Mesodermal cell (in vitro differentiated cells): Measurements from ENCODE around the gene C5orf52.
"Not testable (repeated sequence)": the region's sequence is repeated elsewhere in the genome, so short reads cannot be mapped to it uniquely, and the experiment has no call there.

Experiments
- H3K27ac ChIP-seq: 2 replicates; pipeline ENCODE4 v1.7.0; 2013; ENCODE audit warnings: mild to moderate bottlenecking, low read depth, low read length, moderate library complexity; ENCODE audit not compliant: severe bottlenecking
- H3K36me3 ChIP-seq: 2 replicates; pipeline ENCODE4 v1.7.1; 2013; ENCODE audit warnings: mild to moderate bottlenecking, low read length, moderate library complexity; ENCODE audit not compliant: control insufficient read depth, insufficient read depth
- H3K4me1 ChIP-seq: one replicate; pipeline ENCODE4 v1.7.1; 2013; ENCODE audit warnings: mild to moderate bottlenecking, low read length; ENCODE audit not compliant: insufficient read depth, control insufficient read depth, poor library complexity, severe bottlenecking
- H3K4me3 ChIP-seq: 2 replicates; pipeline ENCODE4 v1.7.0; 2013; ENCODE audit warnings: low read length, control low read depth, mild to moderate bottlenecking; ENCODE audit not compliant: insufficient read depth, poor library complexity, severe bottlenecking; ENCODE audit errors: extremely low read depth
- H3K9me3 ChIP-seq: 2 replicates; pipeline ENCODE4 v1.7.1; 2013; ENCODE audit warnings: mild to moderate bottlenecking, low read length, moderate library complexity; ENCODE audit not compliant: control insufficient read depth
- WGBS, 2 experiments: methylation state at CpG; one replicate each; pipeline ENCODE4 v1.1.5; 2013; ENCODE audit warnings: missing lambda C conversion rate in 2 of 2; ENCODE audit not compliant: insufficient coverage in 2 of 2; 5-methylcytosine and 5-hydroxymethylcytosine counted together

C5orf52 gene

DNA sequence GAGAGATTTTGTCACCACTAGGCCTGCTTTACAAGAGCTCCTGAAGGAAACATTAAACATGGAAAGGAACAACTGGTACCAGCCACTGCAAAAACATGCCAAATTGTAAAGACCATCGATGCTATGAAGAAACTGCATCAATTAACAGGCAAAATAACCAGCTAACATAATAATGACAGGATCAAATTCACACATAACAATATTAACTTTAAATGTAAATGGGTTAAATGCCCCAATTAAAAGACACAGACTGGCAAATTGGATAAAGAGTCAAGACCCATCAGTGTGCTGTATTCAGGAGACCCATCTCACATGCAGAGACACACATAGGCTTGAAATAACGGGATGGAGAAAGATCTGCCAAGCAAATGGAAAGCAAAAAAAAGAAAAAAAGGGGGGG, 51.6 kb downstream of the C5orf52 start:
- H3K4me1 ChIP-seq, H3K36me3 ChIP-seq, H3K4me3 ChIP-seq, H3K9me3 ChIP-seq, H3K27ac ChIP-seq: not testable (repeated sequence)
- WGBS, 2 experiments: no CpG with 5 or more reads among the region's 2 CpGs

DNA sequence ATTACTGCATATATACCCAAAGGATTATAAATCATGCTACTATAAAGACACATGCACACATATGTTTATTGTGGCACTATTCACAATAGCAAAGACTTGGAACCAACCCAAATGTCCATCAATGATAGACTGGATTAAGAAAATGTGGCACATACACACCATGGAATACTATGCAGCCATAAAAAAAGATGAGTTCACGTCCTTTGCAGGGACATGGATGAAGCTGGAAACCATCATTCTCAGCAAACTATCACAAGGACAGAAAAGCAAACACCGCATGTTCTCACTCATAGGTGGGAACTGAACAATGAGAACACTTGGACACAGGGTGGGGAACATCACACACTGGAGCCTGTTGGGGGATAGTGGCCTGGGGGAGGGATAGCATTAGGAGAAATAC, 55.3 kb downstream of the C5orf52 start:
- not testable (repeated sequence) for H3K36me3 ChIP-seq, H3K27ac ChIP-seq
- WGBS, 2 experiments: no CpG with 5 or more reads among the region's 2 CpGs

DNA sequence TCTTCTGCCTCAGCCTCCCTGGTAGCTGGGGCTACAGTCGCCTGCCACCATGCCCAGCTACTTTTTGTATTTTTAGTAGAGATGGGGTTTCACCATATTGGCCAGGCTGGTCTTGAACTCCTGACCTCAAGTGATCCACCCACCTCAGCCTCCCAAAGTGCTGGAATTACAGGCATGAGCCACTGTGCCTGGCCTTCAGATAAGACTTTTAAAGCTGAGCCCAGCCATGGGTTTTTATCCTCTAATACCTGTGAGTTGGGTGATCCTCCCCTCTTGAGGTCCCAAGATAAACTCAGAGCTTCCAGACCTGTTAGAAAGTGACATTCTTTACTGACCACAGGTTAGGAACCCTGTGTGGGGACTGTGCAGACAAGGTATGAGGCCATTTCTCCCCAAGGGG, 56.5 kb downstream of the C5orf52 start:
- H3K4me3 ChIP-seq, H3K9me3 ChIP-seq, H3K36me3 ChIP-seq, H3K27ac ChIP-seq, H3K4me1 ChIP-seq: not testable (repeated sequence)
- WGBS, 2 experiments: 100% methylated on average over 1 of the region's 1 CpG; no CpG with 5 or more reads in 1 of the 2 experiments

More for the DNA sequence above, 55.3 kb downstream of the C5orf52 start:
- H3K9me3 ChIP-seq, H3K4me1 ChIP-seq, H3K4me3 ChIP-seq: not testable (repeated sequence)
